Urinary bladder (tissue), 4 donors: ENCODE results near the gene DOLK. TPM values are rescaled to one million over a fixed set of nuclear protein-coding genes. Genes with fewer than 3 reads are reported as not detected.
"Not testable (repeated sequence)": the region's sequence is repeated elsewhere in the genome, so short reads cannot be mapped to it uniquely, and the experiment has no call there.

ENCODE experiments used
- DNase-seq: peaks from one replicate; pipeline ENCODE4 v3.0.0-alpha.2; 2015; ENCODE audit errors: extremely low spot score
- H3K27ac ChIP-seq: one replicate; pipeline ENCODE4 v1.5.1; 2013; ENCODE audit warnings: low read depth, mild to moderate bottlenecking, moderate library complexity
- H3K36me3 ChIP-seq: one replicate; pipeline ENCODE4 v1.6.1; 2013; ENCODE audit warnings: mild to moderate bottlenecking, moderate library complexity; ENCODE audit not compliant: insufficient read depth
- H3K4me1 ChIP-seq: one replicate; pipeline ENCODE4 v1.6.1; 2013; ENCODE audit warnings: mild to moderate bottlenecking, moderate library complexity; ENCODE audit not compliant: insufficient read depth
- H3K4me3 ChIP-seq: one replicate; pipeline ENCODE4 v1.5.1; 2013; ENCODE audit warnings: low read depth, low read length
- WGBS: extraction: QIAGEN DNeasy Blood & Tissue Kit; methylation state at CpG from one replicate; pipeline ENCODE4 v1.1.7; 2013; 5-methylcytosine and 5-hydroxymethylcytosine counted together
- polyA plus RNA-seq: library from polyadenylated mRNA; stranded (reverse); fragments of 200-250 nt; gene quantifications from one replicate; pipeline ENCODE4 v1.2.3, GENCODE V29; 2013
- total RNA-seq: library from RNA; depleted of rRNA; stranded (reverse); fragments of >200 nt; gene quantifications from one replicate; pipeline ENCODE4 v1.2.3, GENCODE V29; 2014
- donor health status: healthy with polysubstance abuse.
- donor health status: healthy.

Gene DOLK
- 11.3 TPM for total RNA-seq
- 16.4 TPM for polyA plus RNA-seq

GRCh38 chr9:128947527-128948301 is at the start of gene DOLK, which contains the start of gene NUP188:
Gene DOLK (minus strand): TSS chr9:128947603. CDS start chr9:128947303, 300 bp downstream.
Gene NUP188 (plus strand): TSS chr9:128947699. CDS start chr9:128947720, 21 bp downstream.
- H3K36me3 ChIP-seq = peaks cover 2% of the 10 kb centered on the region
- H3K27ac ChIP-seq = peak within 1 kb of the TSS; percentile 85
- H3K4me1 ChIP-seq = no peaks in the 10 kb centered on the region
- WGBS = under 1% methylated on average over 86 of the region's 86 CpGs
- H3K4me3 ChIP-seq = peak within 1 kb of the TSS; percentile 57
- DNase-seq = peak; percentile 85

DNA sequence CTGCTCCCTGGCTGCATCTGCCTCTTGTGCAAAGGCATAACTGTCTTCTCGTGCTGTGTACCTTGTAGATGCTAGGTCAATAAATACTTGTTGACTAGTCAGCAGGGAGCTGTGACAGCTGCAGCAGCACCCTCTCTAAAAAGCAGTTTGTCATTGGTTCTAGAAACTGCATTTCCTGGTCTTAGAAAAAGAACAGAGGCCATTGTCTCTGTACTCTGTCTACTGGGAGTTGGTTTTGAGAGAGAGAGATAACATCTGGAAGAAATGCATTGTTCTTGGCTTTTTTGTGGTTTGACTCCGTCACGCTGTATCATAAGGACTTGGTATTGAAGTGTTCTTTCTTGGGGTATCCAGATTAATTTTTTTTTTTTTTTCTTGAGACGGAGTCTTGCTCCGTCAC is 48.4 kb upstream of the DOLK start:
- no peaks in the 10 kb centered on the region for H3K4me1 ChIP-seq
- no peak overlapping the region for H3K4me3 ChIP-seq
- peaks cover 3% of the 10 kb centered on the region for H3K36me3 ChIP-seq
- 89% methylated on average over 5 of the region's 5 CpGs for WGBS
- no peak for DNase-seq
- H3K27ac ChIP-seq = no peak overlapping the region

GRCh38 chr9:128992995-128993394 is 45.6 kb upstream of the DOLK start:
- no peaks in the 10 kb centered on the region for H3K4me1 ChIP-seq
- DNase-seq = no peak
- H3K4me3 ChIP-seq = no peak overlapping the region
- peaks cover 4% of the 10 kb centered on the region for H3K36me3 ChIP-seq
- no peak overlapping the region for H3K27ac ChIP-seq
- WGBS = 73% methylated on average over 7 of the region's 7 CpGs

- 78% methylated on average over 5 of the region's 5 CpGs for WGBS
- no peak overlapping the region for H3K27ac ChIP-seq
- H3K4me3 ChIP-seq = no peak overlapping the region
- DNase-seq = no peak
- H3K4me1 ChIP-seq = no peaks in the 10 kb centered on the region
- peaks cover 3% of the 10 kb centered on the region for H3K36me3 ChIP-seq
Measured at GRCh38 chr9:128987805-128988204, 40.4 kb upstream of the DOLK start.

DNA sequence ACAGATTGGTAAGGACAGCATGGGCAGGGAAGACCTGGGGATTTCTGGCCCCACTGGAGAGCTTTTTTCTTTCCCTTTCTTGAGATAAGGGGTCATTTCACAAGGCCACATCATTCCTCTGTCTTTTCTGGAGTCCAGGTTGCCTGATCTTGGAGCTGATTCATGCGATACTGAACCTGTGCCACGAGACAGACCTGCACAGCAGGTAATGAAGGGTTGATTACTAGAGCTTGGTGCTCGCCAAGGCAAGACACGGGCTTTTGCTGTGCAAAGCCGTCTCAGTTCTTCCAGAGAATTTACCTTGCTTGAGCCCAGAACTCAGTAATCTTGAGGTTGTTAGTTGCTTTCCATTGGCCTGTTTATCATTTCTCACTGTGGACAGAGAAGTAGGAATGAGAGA is 39.3 kb upstream of the DOLK start:
- no peak overlapping the region for H3K27ac ChIP-seq
- no peak overlapping the region for H3K4me3 ChIP-seq
- H3K36me3 ChIP-seq = peaks cover 3% of the 10 kb centered on the region
- no peak for DNase-seq
- H3K4me1 ChIP-seq = no peaks in the 10 kb centered on the region
- WGBS = 90% methylated on average over 5 of the region's 5 CpGs

DNA sequence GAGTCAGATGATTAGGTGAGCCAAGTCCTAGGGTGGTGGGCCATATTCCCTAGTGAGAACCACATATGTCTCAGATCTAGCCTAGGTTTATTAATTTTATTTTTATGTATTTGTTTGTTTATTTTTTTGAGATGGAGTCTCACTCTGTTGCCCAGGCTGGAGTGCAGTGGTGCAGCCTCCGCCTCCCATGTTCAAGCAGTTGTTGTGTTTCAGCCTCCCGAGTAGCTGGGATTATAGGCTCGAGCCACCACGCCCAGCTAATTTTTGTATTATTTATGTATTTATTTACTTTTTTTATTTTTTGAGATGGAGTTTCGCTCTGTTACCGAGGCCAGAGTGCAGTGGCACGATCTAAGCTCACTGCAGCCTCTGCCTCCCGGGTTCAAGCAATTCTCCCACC is 36.1 kb upstream of the DOLK start:
- Histone ChIP-seq H3K27ac (no peak overlapping the region), H3K4me3 (no peak overlapping the region), H3K4me1 (no peaks in the 10 kb centered on the region), H3K36me3 (peaks cover 2% of the 10 kb centered on the region)
- 94% methylated on average over 8 of the region's 8 CpGs for WGBS
- DNase-seq = no peak

DNA sequence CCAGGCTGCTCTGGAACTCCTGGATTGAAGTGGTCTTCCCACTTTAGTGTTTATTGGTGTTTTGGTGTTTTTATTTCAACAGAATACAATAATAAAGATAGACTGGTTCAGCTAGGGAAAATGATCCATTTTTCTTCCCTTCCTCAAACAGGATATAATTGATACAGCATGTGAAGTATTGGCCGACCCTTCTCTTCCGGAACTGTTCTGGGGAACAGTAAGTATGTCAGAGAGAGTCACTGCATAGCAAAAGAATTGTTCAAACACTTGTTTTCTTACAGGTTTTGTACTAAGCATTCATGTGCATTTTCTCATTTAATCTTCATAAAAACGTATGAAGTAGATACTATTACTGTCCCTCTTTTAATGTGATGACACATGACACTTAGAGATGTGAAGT is 31.7 kb upstream of the DOLK start:
- Histone ChIP-seq H3K36me3 (peaks cover 4% of the 10 kb centered on the region), H3K27ac (no peak overlapping the region), H3K4me1 (no peaks in the 10 kb centered on the region), H3K4me3 (no peak overlapping the region)
- WGBS = 93% methylated on average over 3 of the region's 3 CpGs
- no peak for DNase-seq

DNA sequence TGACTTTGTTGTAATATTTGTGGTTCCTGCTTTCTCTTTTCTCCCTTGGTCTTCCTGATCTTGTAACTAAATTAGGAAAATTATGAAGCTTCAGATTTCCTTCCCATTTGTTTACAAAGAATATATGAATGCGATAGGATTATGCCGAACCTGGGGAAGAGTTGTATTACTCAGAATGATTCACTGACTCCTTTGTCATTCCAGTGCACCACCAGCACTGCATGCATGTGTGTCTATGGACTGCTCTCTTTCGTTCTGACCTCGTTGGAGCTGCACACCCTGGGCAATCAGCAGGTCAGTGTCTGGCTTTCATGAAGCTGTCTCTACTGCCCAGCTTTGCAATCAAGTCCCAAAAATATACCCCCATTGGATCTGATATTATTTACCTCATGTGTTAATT is 25.6 kb upstream of the DOLK start:
- peaks cover 18% of the 10 kb centered on the region for H3K36me3 ChIP-seq
- no peak overlapping the region for H3K4me3 ChIP-seq
- no peak overlapping the region for H3K27ac ChIP-seq
- DNase-seq = no peak
- WGBS = 72% methylated on average over 4 of the region's 4 CpGs
- no peaks in the 10 kb centered on the region for H3K4me1 ChIP-seq

DNA sequence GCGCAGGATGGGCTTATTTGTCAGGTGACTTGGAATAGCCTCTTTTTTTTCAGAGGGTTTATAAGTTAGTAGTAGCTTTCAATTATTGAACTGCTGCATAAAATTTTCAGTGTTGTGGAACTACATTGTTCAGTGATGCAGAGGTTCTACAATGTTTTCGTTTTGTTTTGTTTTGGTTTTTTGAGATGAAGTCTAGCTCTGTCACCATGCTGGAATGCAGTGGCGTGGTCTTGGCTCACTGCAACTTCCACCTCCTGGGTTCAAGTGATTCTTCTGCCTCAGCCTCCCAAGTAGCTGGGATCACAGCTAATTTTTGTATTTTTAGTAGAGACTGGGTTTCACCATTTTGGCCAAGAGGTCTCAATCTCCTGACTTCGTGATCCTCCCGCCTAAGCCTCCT is 22.1 kb upstream of the DOLK start:
- Histone ChIP-seq H3K27ac (no peak overlapping the region), H3K4me3 (no peak overlapping the region), H3K4me1 (no peaks in the 10 kb centered on the region), H3K36me3 (peaks cover 15% of the 10 kb centered on the region)
- WGBS = 95% methylated on average over 5 of the region's 5 CpGs
- no peak for DNase-seq

- 95% methylated on average over 9 of the region's 9 CpGs for WGBS
- H3K36me3 ChIP-seq, H3K27ac ChIP-seq, H3K4me1 ChIP-seq, DNase-seq, H3K4me3 ChIP-seq: not testable (repeated sequence)
Measured at GRCh38 chr9:128961403-128961802, 14.0 kb upstream of the DOLK start.

DNA sequence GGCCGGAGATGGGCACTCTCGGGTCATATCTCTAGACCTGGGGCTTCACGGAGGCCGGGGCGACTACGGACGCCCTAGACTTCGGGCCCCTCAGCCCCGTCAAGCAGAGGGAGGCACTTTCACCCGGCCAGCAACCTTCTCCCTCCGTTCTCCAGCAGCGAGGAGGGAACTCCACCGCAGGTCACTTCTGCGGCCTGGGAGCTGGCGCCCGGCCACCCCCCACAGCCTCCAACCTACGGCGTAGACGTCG is 201 bp downstream of the DOLK start:
- DNase-seq = no peak
- no peak overlapping the region for H3K27ac ChIP-seq
- H3K36me3 ChIP-seq = peaks cover 2% of the 10 kb centered on the region
- H3K4me1 ChIP-seq = no peaks in the 10 kb centered on the region
- WGBS = under 1% methylated on average over 20 of the region's 20 CpGs
- peak overlapping the region; percentile 57 for H3K4me3 ChIP-seq

DNA sequence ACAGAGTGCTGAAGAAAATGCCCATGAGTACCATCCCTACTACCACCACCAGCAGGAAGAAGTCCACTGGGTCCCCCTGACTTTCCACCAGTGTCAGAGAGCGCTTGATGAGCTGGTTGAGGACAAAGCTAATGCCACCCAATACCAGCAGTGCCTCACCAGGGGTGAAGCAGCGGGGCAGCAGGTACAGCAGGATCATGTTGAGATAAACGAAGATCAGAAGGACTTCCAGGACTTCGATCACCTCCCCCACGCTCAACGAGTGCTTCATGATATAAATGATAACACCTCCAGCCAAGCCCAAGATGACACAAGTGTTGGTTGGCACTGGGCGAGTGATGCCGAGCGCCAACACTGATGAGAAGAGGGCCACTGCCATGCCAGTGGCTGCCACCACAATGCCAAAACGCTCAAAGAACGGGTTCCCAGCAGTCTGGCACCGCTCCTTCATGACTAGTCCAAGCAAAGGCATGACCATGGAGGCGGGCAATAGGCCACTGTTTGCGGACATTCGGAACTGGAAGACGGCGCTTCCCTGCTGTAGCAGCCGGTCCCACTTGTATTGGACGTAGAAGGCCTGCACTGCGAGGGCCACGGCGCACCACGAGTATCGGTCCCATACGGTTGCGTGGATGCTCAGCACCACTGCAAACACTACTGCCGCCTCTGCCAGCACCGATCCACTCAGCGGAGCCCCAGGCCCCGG is 679 bp downstream of the DOLK start:
- Histone ChIP-seq H3K27ac (no peak overlapping the region), H3K4me1 (no peaks in the 10 kb centered on the region), H3K4me3 (peak overlapping the region; percentile 57), H3K36me3 (peaks cover 4% of the 10 kb centered on the region)
- 26% methylated on average over 30 of the region's 30 CpGs for whole genome bisulfite sequencing
- no peak for DNase-seq

DNA sequence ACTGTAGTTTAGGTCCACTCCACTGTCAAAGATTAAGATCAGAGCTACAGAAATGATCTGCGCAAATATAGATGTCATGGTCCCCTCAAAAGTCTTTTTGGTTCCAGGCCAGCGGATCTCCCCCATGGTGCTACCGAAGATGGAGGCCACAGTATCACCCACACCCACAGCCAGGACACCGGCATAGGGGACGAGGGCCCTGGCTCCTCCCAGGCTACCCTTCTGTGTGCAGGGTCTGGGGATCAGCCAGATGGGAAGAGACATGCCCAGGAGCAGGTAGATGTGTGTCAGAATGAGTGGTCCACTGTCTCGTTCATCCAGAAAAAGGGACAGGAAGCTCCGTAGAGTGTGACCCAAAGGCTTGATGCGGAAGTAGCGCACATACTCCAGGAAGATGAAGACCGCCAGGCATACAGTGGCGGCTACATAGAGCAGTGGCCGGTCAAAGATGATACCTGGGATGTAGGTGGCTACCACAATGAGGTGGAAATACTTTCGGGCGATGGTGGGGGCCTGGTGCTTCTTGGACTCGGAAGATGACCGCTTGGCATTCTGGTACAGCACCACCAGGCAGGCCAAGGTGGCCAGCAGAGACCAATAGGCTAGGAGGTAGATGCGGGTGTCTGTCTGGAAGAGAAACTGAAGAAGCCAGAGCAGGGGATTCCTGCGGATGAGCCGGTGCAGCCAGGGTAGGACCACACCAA is 1.5 kb downstream of the DOLK start:
- Histone ChIP-seq H3K27ac (no peak overlapping the region), H3K4me3 (no peak overlapping the region), H3K36me3 (peaks cover 5% of the 10 kb centered on the region), H3K4me1 (no peaks in the 10 kb centered on the region)
- no peak for DNase-seq
- 96% methylated on average over 19 of the region's 19 CpGs for WGBS

DNA sequence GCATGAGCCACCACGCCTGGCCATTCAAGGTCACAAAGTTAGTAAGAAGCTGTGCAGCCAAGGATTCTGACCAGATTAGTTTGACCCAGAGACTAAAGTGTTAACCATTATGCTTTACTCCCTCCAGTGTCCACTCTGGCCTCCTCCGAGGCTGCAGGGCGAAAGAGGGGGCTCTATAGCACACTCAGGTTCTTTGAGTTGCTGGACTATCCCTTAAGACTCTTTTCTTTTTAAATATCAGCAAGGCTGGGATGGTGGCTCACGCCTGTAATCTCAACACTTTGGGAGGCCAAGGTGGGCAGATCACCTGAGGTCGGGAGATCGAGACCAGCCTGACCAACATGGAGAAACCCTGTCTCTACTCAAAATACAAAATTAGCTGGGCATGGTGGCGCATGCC is 2.4 kb downstream of the DOLK start:
- H3K36me3 ChIP-seq, DNase-seq, H3K27ac ChIP-seq, H3K4me3 ChIP-seq, H3K4me1 ChIP-seq: not testable (repeated sequence)
- 89% methylated on average over 7 of the region's 7 CpGs for WGBS
